AG04450 (cell line): Measurements from ENCODE around the gene WDR86. TPM values are rescaled to one million over a fixed set of nuclear protein-coding genes. Genes with fewer than 3 reads are reported as not detected.

Experiments
- CTCF ChIA-PET: fragments of 300-600, 350-600 bp; formaldehyde crosslinking; extraction: SDS; loops from one replicate; lab custom pipeline; 2022; ENCODE audit warnings: antibody characterized with exemption, inconsistent platforms; lab: Charles Lee
- POLR2A ChIA-PET: fragments of 350-600 bp; formaldehyde crosslinking; extraction: SDS; loops from one replicate; lab custom pipeline; 2021; ENCODE audit warnings: antibody characterized with exemption, inconsistent platforms; lab: Yijun Ruan, JAX
- DNase-seq: peaks from one replicate; pipeline ENCODE4 v3.0.0-alpha.2; 2011; ENCODE audit warnings: low read depth, low spot score
- H3K27ac ChIP-seq: one replicate; pipeline ENCODE4 v1.5.1; 2012; ENCODE audit warnings: low read depth, low read length, control low read depth
- H3K27me3 ChIP-seq: one replicate; pipeline ENCODE4 v1.6.0; 2012; ENCODE audit warnings: low read length; ENCODE audit not compliant: control insufficient read depth, insufficient read depth
- H3K4me3 ChIP-seq: 2 replicates; pipeline ENCODE4 v1.5.1; 2011; ENCODE audit warnings: mild to moderate bottlenecking, low read depth, low read length, control low read depth
- H3K9me3 ChIP-seq: 2 replicates; pipeline ENCODE4 v1.5.1; 2012; ENCODE audit warnings: low read length; ENCODE audit not compliant: control insufficient read depth, insufficient read depth
- CTCF ChIP-seq: IDR thresholded peaks from 2 replicates; pipeline ENCODE4 v1.5.1; 2011; ENCODE audit warnings: low read depth, low read length, control low read depth, inconsistent platforms
- polyA plus RNA-seq: library from polyadenylated mRNA; depleted of rRNA; stranded (reverse); fragments of >200 nt; gene quantifications from 2 replicates; pipeline ENCODE4 v1.2.3, GENCODE V29; 2011

The WDR86 gene
- polyA plus RNA-seq, 1 experiment = 0.15 TPM

DNA sequence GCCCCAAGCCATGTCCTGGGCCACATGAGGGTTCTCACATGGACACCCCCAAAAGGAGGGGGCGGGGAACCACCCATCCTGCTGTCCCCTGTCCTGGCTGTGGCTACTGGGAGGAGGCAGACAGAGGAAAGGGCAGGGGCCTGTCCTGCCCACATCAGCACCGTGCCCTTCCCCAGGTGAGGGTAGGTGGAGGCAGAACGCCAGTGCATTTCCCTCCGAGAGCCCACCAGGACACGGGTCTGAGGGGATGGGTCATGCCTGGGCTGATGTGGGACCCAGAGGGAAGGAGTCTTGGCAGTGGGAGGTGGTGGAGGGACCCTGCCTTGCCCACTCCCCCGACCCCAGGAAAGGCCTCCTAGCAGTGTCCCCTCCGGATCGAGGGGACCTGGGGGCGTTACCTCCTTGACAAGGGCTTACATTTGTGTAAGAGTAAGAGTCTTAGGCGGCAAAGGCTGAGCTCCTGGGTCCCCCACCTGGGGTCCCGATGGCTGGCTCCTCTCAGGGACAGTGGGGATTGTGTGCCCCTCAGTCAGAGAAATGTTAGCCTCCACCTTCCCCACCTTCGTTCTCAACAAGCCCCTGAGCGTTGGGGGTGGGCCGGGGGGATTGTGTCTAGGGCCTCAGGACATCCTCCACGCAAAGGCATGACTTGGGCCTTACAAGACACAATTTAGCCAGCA lies 24.0 kb upstream of the WDR86 start:
- ChIA-PET CTCF (no interaction called here), POLR2A (no interaction called here)
- Histone ChIP-seq H3K27ac (no peak overlapping the region), H3K27me3 (peaks cover 4% of the 10 kb centered on the region), H3K4me3 (no peak overlapping the region), H3K9me3 (no peaks in the 10 kb centered on the region; the same call in 1 of the 2 replicates)
- no peak for DNase-seq
- no peak for TF ChIP-seq CTCF

- no peak overlapping the region for H3K4me3 ChIP-seq
- H3K27ac ChIP-seq = no peak overlapping the region
- ChIA-PET CTCF (no interaction called here), POLR2A (no interaction called here)
- no peaks in the 10 kb centered on the region; the same call in 1 of the 2 replicates for H3K9me3 ChIP-seq
- DNase-seq = no peak
- TF ChIP-seq CTCF = peak; percentile 20; the same call in 1 of the 2 replicates
- H3K27me3 ChIP-seq = peaks cover 3% of the 10 kb centered on the region
Observed at GRCh38 chr7:151432658-151433521, 23.1 kb upstream of the WDR86 start.

- ChIA-PET CTCF (interaction anchor here (0.6 kb wide), 1 partner anchor 83 kb away, joined by 3 read pairs; no protein-coding TSS in a partner anchor), POLR2A (no interaction called here)
- Histone ChIP-seq H3K9me3 (peaks cover 6% of the 10 kb centered on the region; the same call in 1 of the 2 replicates), H3K27me3 (peaks cover 3% of the 10 kb centered on the region), H3K27ac (no peak overlapping the region), H3K4me3 (no peak overlapping the region)
- DNase-seq = no peak
- no peak for TF ChIP-seq CTCF
Observed at GRCh38 chr7:151431768-151432311, 22.0 kb upstream of the WDR86 start.

DNA sequence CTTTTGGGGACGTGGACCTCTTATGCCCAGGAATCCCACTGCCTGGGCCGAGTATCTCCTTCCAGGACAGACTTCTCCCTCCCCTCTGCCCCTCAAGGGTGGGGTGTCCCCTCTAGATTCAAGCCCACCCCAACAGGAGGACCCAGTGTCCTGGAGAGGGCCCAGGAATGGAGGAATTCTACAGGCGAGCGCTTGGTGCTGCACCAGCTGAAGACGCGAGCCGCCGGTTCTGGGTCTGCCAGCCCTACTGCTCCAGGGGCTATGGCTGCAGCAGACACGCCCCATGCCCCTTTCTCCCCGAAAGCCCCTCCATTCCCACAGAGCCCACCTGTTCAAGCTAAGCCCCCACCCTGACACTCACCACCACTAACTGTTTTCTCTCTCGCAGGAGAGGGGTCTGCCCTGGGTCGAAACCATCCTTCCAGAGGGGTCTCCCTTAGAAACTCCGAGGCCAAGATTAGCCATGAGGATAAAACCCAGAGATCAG lies 21.5 kb upstream of the WDR86 start:
- CTCF ChIA-PET = no interaction called here
- Histone ChIP-seq H3K27me3 (peaks cover 3% of the 10 kb centered on the region), H3K27ac (no peak overlapping the region), H3K9me3 (peaks cover 6% of the 10 kb centered on the region; the same call in 1 of the 2 replicates), H3K4me3 (no peak overlapping the region)
- no peak for DNase-seq
- no peak for TF ChIP-seq CTCF
- POLR2A ChIA-PET = no interaction called here
